Measurements from ENCODE around the gene NTN1. TPM values are rescaled to one million over a fixed set of nuclear protein-coding genes. Genes with fewer than 3 reads are reported as not detected.

NTN1 gene
- total and polyA plus RNA-seq, 8 donors: 2.0 to 12.9 (median 9.0) TPM

DNA sequence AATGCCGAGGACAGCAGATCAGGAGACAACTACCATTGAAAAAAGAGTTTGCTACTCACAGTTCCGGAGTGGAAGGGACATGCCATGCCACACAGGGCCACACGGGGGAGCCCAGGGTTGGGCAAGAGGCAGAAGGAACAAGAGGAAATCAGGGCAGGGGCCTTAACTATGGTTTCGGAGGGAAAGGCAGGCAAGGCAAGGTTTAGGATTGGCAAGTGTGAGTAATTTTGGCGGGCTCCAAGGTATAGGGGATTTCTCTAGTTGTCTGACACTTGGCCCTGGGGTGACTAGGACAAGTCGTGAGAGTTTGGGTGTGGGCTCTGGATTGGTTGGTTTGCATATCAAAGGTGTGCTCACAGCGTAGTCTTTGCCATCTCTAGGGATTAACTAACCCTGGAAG, 27.0 kb upstream of the NTN1 start:
- peak; percentile 82 to 85 for TF ChIP-seq CTCF (IDR thresholded peaks at IDR 0.05)
- DNase-seq (peak in 2 of 4 donors; percentile 75 to 93), ATAC-seq (peak; percentile 86)
- Histone ChIP-seq H3K9me3 (no peaks in the 10 kb centered on the region), H3K27me3 (peaks cover 0 to 18% of the 10 kb centered on the region in 2 donors), H3K4me3 (no peak overlapping the region), H3K27ac (no peak overlapping the region), H3K4me1 (no peaks in the 10 kb centered on the region), H3K36me3 (no peaks in the 10 kb centered on the region)
- intact Hi-C loops (cut with DNase I): loop anchor here in 1 of 2 donors (5.0 kb wide), 1 partner anchor 528 kb away; no protein-coding TSS in a partner anchor

DNA sequence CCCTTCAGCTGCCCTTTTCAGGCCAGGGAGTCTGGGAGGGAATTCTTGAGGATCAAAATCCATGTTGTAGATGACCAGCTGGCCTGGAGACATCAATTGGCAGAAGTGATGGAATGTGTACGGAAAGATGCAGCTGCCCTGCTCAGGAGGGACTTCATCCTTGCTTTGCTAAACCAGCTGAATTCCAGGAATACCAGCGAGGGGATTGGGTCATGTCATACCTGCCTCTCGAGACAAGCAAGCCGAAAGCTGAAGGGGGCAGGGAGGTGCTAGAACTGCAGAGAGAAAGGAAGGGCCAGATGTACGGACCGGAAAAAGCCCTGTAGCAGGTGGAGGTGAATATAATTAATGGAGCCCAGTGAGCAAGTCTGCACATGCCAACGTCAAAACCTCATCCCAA, 25.6 kb upstream of the NTN1 start:
- no peaks in the 10 kb centered on the region for H3K9me3 ChIP-seq
- H3K4me1 ChIP-seq: no peaks in the 10 kb centered on the region
- intact Hi-C loops (cut with DNase I): no loop called here
- ATAC-seq (no peak), DNase-seq (no peak)
- H3K27ac ChIP-seq: no peak overlapping the region
- H3K27me3 ChIP-seq: peaks cover 0 to 30% of the 10 kb centered on the region in 2 donors
- H3K36me3 ChIP-seq: no peaks in the 10 kb centered on the region
- H3K4me3 ChIP-seq: no peak overlapping the region
- no peak for TF ChIP-seq CTCF (IDR thresholded peaks at IDR 0.05)

DNA sequence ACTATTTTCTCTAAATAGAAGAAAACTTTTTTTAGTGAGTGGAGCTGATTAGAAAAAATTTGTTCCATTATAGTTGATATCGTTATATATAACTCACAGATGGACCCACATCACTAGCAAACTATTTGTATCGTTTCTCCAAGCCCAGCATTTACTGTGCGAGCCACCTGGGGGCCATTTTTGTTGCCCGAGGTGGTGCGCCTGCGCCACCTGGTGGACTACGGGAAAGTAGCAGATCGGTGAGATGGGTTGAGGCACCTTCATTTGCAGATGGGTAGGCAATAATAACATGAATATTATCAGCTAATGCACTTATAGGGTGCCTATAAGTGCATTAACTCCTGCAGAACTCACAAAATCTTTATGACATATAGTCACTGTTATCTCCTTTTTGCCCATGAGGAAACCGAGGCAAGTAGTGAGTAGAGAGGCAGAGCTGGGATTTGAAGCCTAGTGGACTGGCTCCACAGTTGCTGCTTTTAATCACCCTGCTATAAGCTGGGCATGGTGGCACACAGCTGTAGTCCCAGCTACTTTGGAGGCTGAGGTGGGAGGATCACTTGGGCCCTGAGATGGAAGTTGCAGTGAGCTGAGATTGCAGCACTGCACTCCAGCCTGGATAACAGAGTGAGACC, 23.2 kb upstream of the NTN1 start:
- peak; percentile 81 for ATAC-seq
- intact Hi-C loops (cut with DNase I): no loop called here
- H3K27ac ChIP-seq: no peak overlapping the region
- peak; percentile 89 to 90 for TF ChIP-seq CTCF (IDR thresholded peaks at IDR 0.05)
- peak in 3 of 4 donors; percentile 36 to 92 (median 68) for DNase-seq
- peaks cover 10 to 52% of the 10 kb centered on the region in 2 donors for H3K27me3 ChIP-seq
- peaks cover 0 to 10% of the 10 kb centered on the region in 2 donors for H3K4me1 ChIP-seq
- no peaks in the 10 kb centered on the region for H3K36me3 ChIP-seq
- no peak overlapping the region for H3K4me3 ChIP-seq
- H3K9me3 ChIP-seq: no peaks in the 10 kb centered on the region

DNA sequence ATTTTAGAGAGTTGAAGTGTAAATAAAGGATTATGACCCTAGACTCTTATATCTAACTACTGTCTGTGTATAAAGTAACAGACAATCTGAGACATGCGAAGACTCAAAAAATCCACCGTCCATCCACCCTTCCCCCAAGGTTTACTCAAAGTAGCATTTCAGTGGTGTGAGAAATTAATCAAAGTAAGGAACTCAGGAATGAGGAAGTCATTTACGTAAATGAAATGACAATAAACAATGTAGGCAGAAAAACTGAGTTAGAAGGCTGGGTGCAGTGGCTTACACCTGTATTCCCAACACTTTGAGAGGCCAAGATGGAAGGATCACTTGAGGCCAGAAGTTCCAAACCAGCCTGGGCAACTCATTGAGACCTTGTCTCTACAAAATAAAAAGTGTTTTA, 19.8 kb upstream of the NTN1 start:
- no peaks in the 10 kb centered on the region for H3K9me3 ChIP-seq
- intact Hi-C loops (cut with DNase I): no loop called here
- H3K4me1 ChIP-seq: peaks cover 5 to 24% of the 10 kb centered on the region in 2 donors
- ATAC-seq (no peak), DNase-seq (no peak)
- peaks cover 41 to 81% of the 10 kb centered on the region in 2 donors for H3K27me3 ChIP-seq
- H3K4me3 ChIP-seq: no peak overlapping the region
- no peak for TF ChIP-seq CTCF (IDR thresholded peaks at IDR 0.05)
- no peaks in the 10 kb centered on the region for H3K36me3 ChIP-seq
- H3K27ac ChIP-seq: no peak overlapping the region

DNA sequence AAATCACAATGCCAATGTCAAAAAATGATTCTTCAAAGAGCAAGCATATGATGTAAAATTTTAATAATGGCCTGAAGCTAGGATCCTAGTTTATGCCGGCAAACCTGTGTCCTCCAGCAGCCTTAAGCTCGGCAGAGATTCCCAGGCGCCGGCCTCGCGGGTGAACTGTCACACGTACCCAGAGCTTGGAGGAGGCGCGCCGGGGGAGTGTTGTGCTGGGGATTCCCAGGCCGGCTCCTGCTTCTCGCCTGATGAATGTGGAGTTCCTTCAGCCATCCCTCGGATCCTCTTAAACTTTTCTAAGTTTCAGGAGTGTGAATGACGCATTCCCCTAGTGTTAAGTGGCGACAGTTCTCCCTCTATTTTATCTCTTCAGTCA, 19.1 kb upstream of the NTN1 start:
- intact Hi-C loops (cut with DNase I): no loop called here
- DNase-seq (no peak), ATAC-seq (no peak)
- Histone ChIP-seq H3K27ac (no peak overlapping the region), H3K4me1 (peaks cover 5 to 24% of the 10 kb centered on the region in 2 donors), H3K9me3 (no peaks in the 10 kb centered on the region), H3K4me3 (no peak overlapping the region), H3K36me3 (no peaks in the 10 kb centered on the region), H3K27me3 (peaks cover 41 to 87% of the 10 kb centered on the region in 2 donors)
- no peak for TF ChIP-seq CTCF (IDR thresholded peaks at IDR 0.05)
